Measurements from ENCODE around the gene ALDH7A1.

DNA sequence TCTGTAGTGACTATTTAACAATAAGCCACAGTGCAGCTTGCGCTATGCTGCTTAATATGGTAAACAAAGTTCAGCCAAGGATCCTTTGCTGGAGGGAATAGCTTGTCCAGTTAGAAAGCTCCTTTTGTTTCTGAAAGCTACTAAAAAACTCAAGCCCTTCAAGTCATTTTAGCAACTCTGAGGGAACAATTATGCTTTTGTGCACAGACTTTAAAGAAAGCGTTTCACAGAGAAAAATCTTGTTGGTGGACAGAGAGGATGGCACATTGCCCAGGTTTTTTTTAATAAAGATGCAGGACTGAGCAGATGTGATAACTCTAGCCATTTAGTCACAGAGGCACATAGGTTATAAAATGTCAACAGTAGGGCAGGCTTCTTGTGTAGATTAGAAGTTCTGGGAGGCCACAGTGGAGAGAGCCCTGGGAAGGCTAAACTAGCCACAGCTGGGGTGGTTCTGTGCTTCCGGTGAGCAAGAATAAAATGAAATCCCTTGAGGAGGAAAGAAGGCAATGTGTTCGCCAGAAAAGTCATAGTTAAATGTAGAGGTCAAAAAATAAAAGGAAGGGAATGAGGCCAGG, 63.4 kb downstream of the ALDH7A1 start:
- TF ChIP-seq ZFP3 (CRISPR knock-in tag; IDR thresholded peaks at IDR 0.05) (no peak), ARNTL (CRISPR knock-in tag; IDR thresholded peaks at IDR 0.05; ENCODE audit: borderline replicate concordance, low read depth) (no peak), ZNF8 (CRISPR knock-in tag; IDR thresholded peaks at IDR 0.05) (no peak), CSDC2 (CRISPR knock-in tag; IDR thresholded peaks at IDR 0.05) (no peak), ESRRG (CRISPR knock-in tag; IDR thresholded peaks at IDR 0.05) (no peak), ISL1 (CRISPR knock-in tag; IDR thresholded peaks at IDR 0.05) (no peak), RARB (CRISPR knock-in tag; IDR thresholded peaks at IDR 0.05) (no peak)
- TF ChIP-seq, protein P1, sequence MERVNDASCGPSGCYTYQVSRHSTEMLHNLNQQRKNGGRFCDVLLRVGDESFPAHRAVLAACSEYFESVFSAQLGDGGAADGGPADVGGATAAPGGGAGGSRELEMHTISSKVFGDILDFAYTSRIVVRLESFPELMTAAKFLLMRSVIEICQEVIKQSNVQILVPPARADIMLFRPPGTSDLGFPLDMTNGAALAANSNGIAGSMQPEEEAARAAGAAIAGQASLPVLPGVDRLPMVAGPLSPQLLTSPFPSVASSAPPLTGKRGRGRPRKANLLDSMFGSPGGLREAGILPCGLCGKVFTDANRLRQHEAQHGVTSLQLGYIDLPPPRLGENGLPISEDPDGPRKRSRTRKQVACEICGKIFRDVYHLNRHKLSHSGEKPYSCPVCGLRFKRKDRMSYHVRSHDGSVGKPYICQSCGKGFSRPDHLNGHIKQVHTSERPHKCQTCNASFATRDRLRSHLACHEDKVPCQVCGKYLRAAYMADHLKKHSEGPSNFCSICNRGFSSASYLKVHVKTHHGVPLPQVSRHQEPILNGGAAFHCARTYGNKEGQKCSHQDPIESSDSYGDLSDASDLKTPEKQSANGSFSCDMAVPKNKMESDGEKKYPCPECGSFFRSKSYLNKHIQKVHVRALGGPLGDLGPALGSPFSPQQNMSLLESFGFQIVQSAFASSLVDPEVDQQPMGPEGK (CRISPR knock-in tag; IDR thresholded peaks at IDR 0.05; ENCODE audit: borderline replicate concordance) = no peak
- TF ChIP-seq, protein P2, sequence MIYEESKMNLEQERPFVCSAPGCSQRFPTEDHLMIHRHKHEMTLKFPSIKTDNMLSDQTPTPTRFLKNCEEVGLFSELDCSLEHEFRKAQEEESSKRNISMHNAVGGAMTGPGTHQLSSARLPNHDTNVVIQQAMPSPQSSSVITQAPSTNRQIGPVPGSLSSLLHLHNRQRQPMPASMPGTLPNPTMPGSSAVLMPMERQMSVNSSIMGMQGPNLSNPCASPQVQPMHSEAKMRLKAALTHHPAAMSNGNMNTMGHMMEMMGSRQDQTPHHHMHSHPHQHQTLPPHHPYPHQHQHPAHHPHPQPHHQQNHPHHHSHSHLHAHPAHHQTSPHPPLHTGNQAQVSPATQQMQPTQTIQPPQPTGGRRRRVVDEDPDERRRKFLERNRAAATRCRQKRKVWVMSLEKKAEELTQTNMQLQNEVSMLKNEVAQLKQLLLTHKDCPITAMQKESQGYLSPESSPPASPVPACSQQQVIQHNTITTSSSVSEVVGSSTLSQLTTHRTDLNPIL (CRISPR knock-in tag; IDR thresholded peaks at IDR 0.05; ENCODE audit: low read depth) = no peak
- TF ChIP-seq, protein P3, sequence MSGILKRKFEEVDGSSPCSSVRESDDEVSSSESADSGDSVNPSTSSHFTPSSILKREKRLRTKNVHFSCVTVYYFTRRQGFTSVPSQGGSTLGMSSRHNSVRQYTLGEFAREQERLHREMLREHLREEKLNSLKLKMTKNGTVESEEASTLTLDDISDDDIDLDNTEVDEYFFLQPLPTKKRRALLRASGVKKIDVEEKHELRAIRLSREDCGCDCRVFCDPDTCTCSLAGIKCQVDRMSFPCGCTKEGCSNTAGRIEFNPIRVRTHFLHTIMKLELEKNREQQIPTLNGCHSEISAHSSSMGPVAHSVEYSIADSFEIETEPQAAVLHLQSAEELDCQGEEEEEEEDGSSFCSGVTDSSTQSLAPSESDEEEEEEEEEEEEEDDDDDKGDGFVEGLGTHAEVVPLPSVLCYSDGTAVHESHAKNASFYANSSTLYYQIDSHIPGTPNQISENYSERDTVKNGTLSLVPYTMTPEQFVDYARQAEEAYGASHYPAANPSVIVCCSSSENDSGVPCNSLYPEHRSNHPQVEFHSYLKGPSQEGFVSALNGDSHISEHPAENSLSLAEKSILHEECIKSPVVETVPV (CRISPR knock-in tag; IDR thresholded peaks at IDR 0.05) = no peak

Measured in SK-N-SH treated with all-trans-retinoic acid at 6 μM for 48 hours (cell line).